SK-N-MC (cell line): ENCODE data around the gene GAPDHS.

Source experiments
- DNase-seq: peaks from one replicate; pipeline ENCODE4 v3.0.0-alpha.2; 2011; ENCODE audit warnings: low read depth, low spot score
- H3K27ac ChIP-seq: fragments of 200-600 bp; sonication (generic); 2 replicates; pipeline ENCODE4 v1.5.1; 2016; ENCODE audit warnings: mixed run types
- H3K36me3 ChIP-seq: fragments of 200-600 bp; sonication (generic); 2 replicates; pipeline ENCODE4 v1.6.1; 2017; ENCODE audit warnings: antibody characterized with exemption, low read length, mixed read lengths; ENCODE audit not compliant: insufficient read depth
- H3K4me3 ChIP-seq: fragments of 200-600 bp; sonication (generic); 2 replicates; pipeline ENCODE4 v1.5.1; 2016
- H3K9ac ChIP-seq: fragments of 200-600 bp; sonication (generic); 2 replicates; pipeline ENCODE4 v1.8.0; 2017; ENCODE audit warnings: mixed run types, mixed read lengths; ENCODE audit not compliant: insufficient read length
- H3K9me3 ChIP-seq: fragments of 200-600 bp; sonication (generic); 2 replicates; pipeline ENCODE4 v1.6.1; 2017; ENCODE audit warnings: low read depth, mild to moderate bottlenecking, antibody characterized with exemption, low read length, moderate library complexity, mixed read lengths
- EZH2 ChIP-seq: fragments of 200-600 bp; sonication (generic); IDR thresholded peaks from one replicate; pipeline ENCODE4 v1.6.1; 2017; ENCODE audit warnings: antibody characterized with exemption
- FOXP2 ChIP-seq: optimal IDR thresholded peaks from 2 replicates; pipeline ENCODE3; 2011; ENCODE audit warnings: mild to moderate bottlenecking, moderate library complexity; ENCODE audit not compliant: insufficient read depth; ENCODE audit errors: extremely low read length, control extremely low read depth
- POLR2AphosphoS5 ChIP-seq: IDR thresholded peaks from 2 replicates; pipeline ENCODE4 v1.6.1; 2012; ENCODE audit warnings: mild to moderate bottlenecking, low read depth, low read length, borderline replicate concordance

GAPDHS gene

GRCh38 chr19:35514282-35514809, 18.9 kb upstream of the GAPDHS start:
- DNase-seq = no peak
- no peak overlapping the region for H3K4me3 ChIP-seq

GRCh38 chr19:35516310-35516709, 16.9 kb upstream of the GAPDHS start:
- Histone ChIP-seq H3K36me3 (no peaks in the 10 kb centered on the region), H3K4me3 (no peak overlapping the region), H3K27ac (no peak overlapping the region), H3K9ac (no peak overlapping the region), H3K9me3 (no peaks in the 10 kb centered on the region)
- no peak for DNase-seq
- TF ChIP-seq EZH2 (no peak), POLR2AphosphoS5 (no peak), FOXP2 (no peak)

More at GRCh38 chr19:35514282-35514809, 18.9 kb upstream of the GAPDHS start:
- Histone ChIP-seq H3K9ac (no peak overlapping the region), H3K36me3 (no peaks in the 10 kb centered on the region), H3K9me3 (no peaks in the 10 kb centered on the region), H3K27ac (no peak overlapping the region)
- TF ChIP-seq POLR2AphosphoS5 (no peak), EZH2 (no peak), FOXP2 (no peak)

- H3K9ac ChIP-seq = no peak overlapping the region
- DNase-seq = no peak
- TF ChIP-seq FOXP2 = no peak
- TF ChIP-seq POLR2AphosphoS5 = no peak
- TF ChIP-seq EZH2 = no peak
- no peak overlapping the region for H3K27ac ChIP-seq
- no peak overlapping the region for H3K4me3 ChIP-seq
- no peaks in the 10 kb centered on the region for H3K9me3 ChIP-seq
- H3K36me3 ChIP-seq = no peaks in the 10 kb centered on the region
Observed at GRCh38 chr19:35517342-35517741, 15.9 kb upstream of the GAPDHS start.

- TF ChIP-seq POLR2AphosphoS5 (no peak), FOXP2 (no peak), EZH2 (no peak)
- no peak for DNase-seq
- Histone ChIP-seq H3K4me3 (no peak overlapping the region), H3K9me3 (no peaks in the 10 kb centered on the region), H3K27ac (no peak overlapping the region), H3K9ac (no peak overlapping the region), H3K36me3 (no peaks in the 10 kb centered on the region)
Observed at GRCh38 chr19:35518313-35518712, 14.9 kb upstream of the GAPDHS start.

GRCh38 chr19:35519291-35519690, 14.0 kb upstream of the GAPDHS start:
- Histone ChIP-seq H3K4me3 (no peak overlapping the region), H3K36me3 (no peaks in the 10 kb centered on the region), H3K9ac (no peak overlapping the region), H3K9me3 (no peaks in the 10 kb centered on the region), H3K27ac (no peak overlapping the region)
- DNase-seq = no peak
- TF ChIP-seq POLR2AphosphoS5 (no peak), FOXP2 (no peak), EZH2 (no peak)

- no peak for DNase-seq
- Histone ChIP-seq H3K36me3 (no peaks in the 10 kb centered on the region), H3K27ac (no peak overlapping the region), H3K9ac (no peak overlapping the region), H3K9me3 (no peaks in the 10 kb centered on the region), H3K4me3 (no peak overlapping the region)
- TF ChIP-seq EZH2 = no peak
- TF ChIP-seq FOXP2 = no peak
Observed at GRCh38 chr19:35521124-35521743, 12.0 kb upstream of the GAPDHS start.

- DNase-seq = no peak
- TF ChIP-seq FOXP2 (no peak), POLR2AphosphoS5 (no peak), EZH2 (no peak)
- no peaks in the 10 kb centered on the region for H3K36me3 ChIP-seq
- no peak overlapping the region for H3K9ac ChIP-seq
- no peak overlapping the region for H3K27ac ChIP-seq
- no peaks in the 10 kb centered on the region for H3K9me3 ChIP-seq
- H3K4me3 ChIP-seq = no peak overlapping the region
Observed at GRCh38 chr19:35522745-35523327, 10.4 kb upstream of the GAPDHS start.

- Histone ChIP-seq H3K9me3 (no peaks in the 10 kb centered on the region), H3K27ac (no peak overlapping the region), H3K9ac (no peak overlapping the region), H3K36me3 (no peaks in the 10 kb centered on the region), H3K4me3 (no peak overlapping the region)
- no peak for DNase-seq
- no peak for TF ChIP-seq EZH2
- TF ChIP-seq FOXP2 = no peak
- no peak for TF ChIP-seq POLR2AphosphoS5
Observed at GRCh38 chr19:35524181-35524837, 8.9 kb upstream of the GAPDHS start.
